ENCODE results near the gene VAMP1. TPM values are rescaled to one million over a fixed set of nuclear protein-coding genes. Genes with fewer than 3 reads are reported as not detected.

Gene VAMP1
- polyA plus RNA-seq, 4 donors, result 1.6 to 5.8 (median 3.4) TPM

DNA sequence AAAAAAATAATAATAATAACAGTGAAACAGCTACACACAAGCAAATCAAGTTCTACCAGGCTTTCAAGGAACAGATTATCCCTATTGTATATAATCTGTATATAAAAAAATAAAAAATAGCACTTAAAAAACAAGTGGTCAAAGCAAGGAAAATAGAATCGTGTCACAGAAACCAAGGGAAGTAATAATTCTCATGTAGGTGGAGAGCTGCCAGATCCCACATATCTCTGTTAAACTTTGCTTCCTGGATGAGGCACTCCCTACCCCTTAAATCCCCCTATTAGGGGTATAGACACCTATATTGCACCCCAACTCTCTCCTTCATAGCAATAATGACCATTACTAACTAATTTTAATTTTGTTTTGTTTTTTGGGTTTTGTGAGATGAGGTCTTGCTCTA is 30.1 kb downstream of the VAMP1 start:
- DNase-seq (no peak), FAIRE-seq (no peak)
- H3K9me3 ChIP-seq (ENCODE audit: control insufficient read depth in 2 of 2, insufficient read depth in 1 of 2, low read depth in 1 of 2, low read length in 1 of 2), result no peaks in the 10 kb centered on the region
- 28 to 44% (median 32%) methylated on average over 1 of the region's 1 CpG for WGBS, 3 donors
- peaks cover 0 to 28% (median 0%) of the 10 kb centered on the region in 3 donors for H3K36me3 ChIP-seq (ENCODE audit: control insufficient read depth in 3 of 3, insufficient read depth in 2 of 3, low read depth in 1 of 3, low read length in 3 of 3)
- no peaks in the 10 kb centered on the region for H3K27me3 ChIP-seq (ENCODE audit: control insufficient read depth in 3 of 3, insufficient read depth in 3 of 3, low read length in 3 of 3)
- H3K27ac ChIP-seq (ENCODE audit: low read depth in 1 of 3, low read length in 2 of 3), result no peak overlapping the region
- H3K4me3 ChIP-seq (ENCODE audit: low read depth in 1 of 3, low read length in 3 of 3), result no peak overlapping the region
- H3K4me1 ChIP-seq (ENCODE audit: control insufficient read depth in 3 of 3, insufficient read depth in 2 of 3, low read depth in 1 of 3, low read length in 2 of 3), result no peaks in the 10 kb centered on the region

DNA sequence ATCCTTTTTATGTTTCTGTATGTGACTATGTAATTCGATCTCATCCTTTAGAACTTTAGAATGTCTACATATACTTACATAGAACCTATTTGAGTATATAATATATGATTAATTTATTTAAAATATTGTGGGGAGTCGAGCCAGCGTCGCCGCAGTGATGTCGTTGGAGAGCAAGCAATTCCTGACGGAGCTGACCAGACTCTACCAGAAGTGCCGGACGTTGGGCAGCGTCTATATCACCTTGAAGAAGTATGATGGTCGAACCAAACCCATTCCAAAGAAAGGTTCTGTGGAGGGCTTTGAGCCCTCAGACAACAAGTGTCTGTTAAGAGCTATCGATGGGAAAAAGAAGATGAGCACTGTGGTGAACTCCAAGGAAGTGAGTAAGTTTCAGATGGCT is 32.1 kb downstream of the VAMP1 start:
- H3K36me3 ChIP-seq (ENCODE audit: control insufficient read depth in 3 of 3, insufficient read depth in 2 of 3, low read depth in 1 of 3, low read length in 3 of 3), result peaks cover 0 to 15% (median 0%) of the 10 kb centered on the region in 3 donors
- DNase-seq, result no peak
- no peak overlapping the region for H3K27ac ChIP-seq (ENCODE audit: low read depth in 1 of 3, low read length in 2 of 3)
- FAIRE-seq, result no peak
- 90 to 94% (median 91%) methylated on average over 12 of the region's 12 CpGs for WGBS, 3 donors
- no peaks in the 10 kb centered on the region for H3K27me3 ChIP-seq (ENCODE audit: control insufficient read depth in 3 of 3, insufficient read depth in 3 of 3, low read length in 3 of 3)
- H3K4me3 ChIP-seq (ENCODE audit: low read depth in 1 of 3, low read length in 3 of 3), result no peak overlapping the region
- no peaks in the 10 kb centered on the region for H3K4me1 ChIP-seq (ENCODE audit: control insufficient read depth in 3 of 3, insufficient read depth in 2 of 3, low read depth in 1 of 3, low read length in 2 of 3)
- no peaks in the 10 kb centered on the region for H3K9me3 ChIP-seq (ENCODE audit: control insufficient read depth in 2 of 2, insufficient read depth in 1 of 2, low read depth in 1 of 2, low read length in 1 of 2)

DNA sequence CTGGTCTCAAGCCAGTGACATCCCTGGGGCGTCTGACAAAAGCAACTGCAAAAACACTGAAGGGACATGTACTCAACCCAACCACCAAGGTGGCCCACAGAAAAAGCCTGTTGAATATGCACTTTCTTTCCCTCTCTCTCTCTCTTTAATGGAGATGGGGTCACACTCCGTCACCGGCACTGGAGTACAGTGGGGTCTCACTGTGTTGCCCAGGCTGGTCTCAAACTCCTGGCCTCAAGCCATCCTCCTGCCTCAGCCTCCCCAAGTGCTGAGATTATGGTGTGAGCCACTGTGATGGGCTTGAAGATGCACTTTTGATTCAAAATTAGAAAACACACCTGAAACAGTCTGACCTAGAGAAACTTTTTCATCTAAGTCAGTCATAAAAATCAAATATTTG is 32.9 kb downstream of the VAMP1 start:
- Histone ChIP-seq H3K36me3 (ENCODE audit: control insufficient read depth in 3 of 3, insufficient read depth in 2 of 3, low read depth in 1 of 3, low read length in 3 of 3) (peaks cover 0 to 9% (median 0%) of the 10 kb centered on the region in 3 donors), H3K4me1 (ENCODE audit: control insufficient read depth in 3 of 3, insufficient read depth in 2 of 3, low read depth in 1 of 3, low read length in 2 of 3) (no peaks in the 10 kb centered on the region), H3K27me3 (ENCODE audit: control insufficient read depth in 3 of 3, insufficient read depth in 3 of 3, low read length in 3 of 3) (no peaks in the 10 kb centered on the region), H3K9me3 (ENCODE audit: control insufficient read depth in 2 of 2, insufficient read depth in 1 of 2, low read depth in 1 of 2, low read length in 1 of 2) (no peaks in the 10 kb centered on the region), H3K27ac (ENCODE audit: low read depth in 1 of 3, low read length in 2 of 3) (no peak overlapping the region), H3K4me3 (ENCODE audit: low read depth in 1 of 3, low read length in 3 of 3) (no peak overlapping the region)
- 90 to 96% (median 91%) methylated on average over 3 of the region's 3 CpGs for WGBS, 3 donors
- DNase-seq (no peak), FAIRE-seq (no peak)

DNA sequence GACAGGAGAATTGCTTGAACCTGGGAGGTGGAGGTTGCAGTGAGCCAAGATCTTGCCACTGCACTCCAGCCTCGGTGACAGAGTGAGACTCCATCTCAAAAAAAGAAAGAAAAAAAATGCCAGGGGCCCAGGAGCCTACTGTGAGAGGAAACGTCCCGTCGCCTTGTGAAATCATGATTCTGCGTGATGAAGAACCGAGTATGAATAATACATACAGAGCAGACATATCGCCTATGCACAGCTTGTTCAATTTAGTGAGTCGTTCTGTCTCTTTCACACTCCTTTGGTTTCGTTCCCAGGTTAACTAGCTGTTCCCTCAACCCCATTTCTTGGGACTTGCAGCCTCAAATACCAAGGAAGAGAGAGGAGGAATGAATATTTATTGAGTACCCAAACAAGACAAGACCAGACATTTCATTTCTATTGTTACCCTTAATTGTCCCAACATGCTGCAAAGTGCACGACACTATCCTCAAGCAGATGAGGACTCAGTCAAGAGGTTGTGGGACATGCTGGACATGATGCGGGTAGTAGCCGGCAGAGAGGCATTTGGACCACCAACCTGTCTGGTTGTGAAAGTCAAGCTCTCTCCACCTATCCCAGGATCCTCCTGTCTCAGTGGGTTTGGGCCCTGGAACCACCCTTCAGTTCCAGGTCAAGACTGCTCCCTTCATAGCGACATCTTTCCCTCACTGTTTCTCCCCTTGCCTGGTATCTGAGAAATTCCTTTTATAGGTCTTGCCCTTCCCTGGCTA is 34.3 kb downstream of the VAMP1 start:
- H3K27ac ChIP-seq (ENCODE audit: low read depth in 1 of 3, low read length in 2 of 3), result no peak overlapping the region
- 87 to 91% (median 89%) methylated on average over 13 of the region's 13 CpGs for WGBS, 3 donors

DNA sequence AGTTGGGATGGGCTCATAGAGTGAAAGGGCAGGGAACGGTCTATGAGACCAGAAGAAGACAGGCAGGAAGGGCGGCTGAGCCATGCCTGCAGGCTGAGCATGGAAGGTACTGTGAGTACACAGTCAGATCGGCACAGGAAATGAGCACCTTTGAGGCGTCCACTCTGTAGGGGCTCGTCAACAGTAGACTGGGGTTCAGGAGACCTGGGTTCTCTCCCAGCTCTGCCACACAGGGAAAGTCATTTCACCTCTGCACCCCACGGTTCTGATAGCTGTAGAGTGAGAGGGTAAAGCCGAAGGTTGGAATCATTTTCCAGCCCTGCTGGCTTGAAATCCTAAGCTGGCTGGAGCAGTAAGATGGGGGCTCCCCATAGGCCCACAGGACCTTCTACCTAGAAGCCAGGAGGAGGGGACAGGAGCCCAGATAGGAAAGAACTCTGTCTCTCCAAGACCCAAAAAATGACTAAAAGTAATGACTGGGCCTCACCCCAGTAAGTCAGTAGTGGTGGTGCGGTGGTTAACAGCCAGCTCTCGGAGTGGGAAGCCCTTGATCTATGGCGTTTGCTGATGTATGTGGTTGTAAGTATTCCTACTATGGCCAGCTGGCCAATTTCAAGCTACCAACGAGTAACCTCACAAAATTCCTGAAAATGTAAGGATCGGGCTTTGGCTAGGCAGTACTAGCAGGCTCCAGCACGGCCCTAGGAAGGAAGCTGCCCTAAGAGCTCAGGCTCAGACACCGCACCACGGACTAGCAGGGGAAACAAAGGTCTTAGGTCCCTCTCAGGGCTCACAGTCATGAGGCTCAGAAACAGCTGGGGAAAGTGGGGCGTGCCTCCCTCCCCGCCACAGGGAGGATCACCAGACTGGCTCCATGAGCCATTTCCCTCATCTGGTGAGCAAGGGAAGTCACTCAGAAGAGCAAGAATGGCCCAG is 36.0 kb downstream of the VAMP1 start:
- Histone ChIP-seq H3K4me1 (ENCODE audit: control insufficient read depth in 3 of 3, insufficient read depth in 2 of 3, low read depth in 1 of 3, low read length in 2 of 3) (no peaks in the 10 kb centered on the region), H3K4me3 (ENCODE audit: low read depth in 1 of 3, low read length in 3 of 3) (no peak overlapping the region), H3K27ac (ENCODE audit: low read depth in 1 of 3, low read length in 2 of 3) (no peak overlapping the region), H3K9me3 (ENCODE audit: control insufficient read depth in 2 of 2, insufficient read depth in 1 of 2, low read depth in 1 of 2, low read length in 1 of 2) (no peaks in the 10 kb centered on the region), H3K36me3 (ENCODE audit: control insufficient read depth in 3 of 3, insufficient read depth in 2 of 3, low read depth in 1 of 3, low read length in 3 of 3) (peaks cover 0 to 3% (median 0%) of the 10 kb centered on the region in 3 donors), H3K27me3 (ENCODE audit: control insufficient read depth in 3 of 3, insufficient read depth in 3 of 3, low read length in 3 of 3) (no peaks in the 10 kb centered on the region)
- no peak for FAIRE-seq
- 77 to 83% (median 82%) methylated on average over 16 to 17 of the region's 17 CpGs for WGBS, 3 donors
- no peak for DNase-seq

More for the DNA sequence above, 34.3 kb downstream of the VAMP1 start:
- Histone ChIP-seq H3K9me3 (ENCODE audit: control insufficient read depth in 2 of 2, insufficient read depth in 1 of 2, low read depth in 1 of 2, low read length in 1 of 2) (no peaks in the 10 kb centered on the region), H3K4me3 (ENCODE audit: low read depth in 1 of 3, low read length in 3 of 3) (no peak overlapping the region), H3K27me3 (ENCODE audit: control insufficient read depth in 3 of 3, insufficient read depth in 3 of 3, low read length in 3 of 3) (no peaks in the 10 kb centered on the region), H3K36me3 (ENCODE audit: control insufficient read depth in 3 of 3, insufficient read depth in 2 of 3, low read depth in 1 of 3, low read length in 3 of 3) (peaks cover 0 to 6% (median 0%) of the 10 kb centered on the region in 3 donors), H3K4me1 (ENCODE audit: control insufficient read depth in 3 of 3, insufficient read depth in 2 of 3, low read depth in 1 of 3, low read length in 2 of 3) (no peaks in the 10 kb centered on the region)
- DNase-seq, result no peak
- FAIRE-seq, result no peak

DNA sequence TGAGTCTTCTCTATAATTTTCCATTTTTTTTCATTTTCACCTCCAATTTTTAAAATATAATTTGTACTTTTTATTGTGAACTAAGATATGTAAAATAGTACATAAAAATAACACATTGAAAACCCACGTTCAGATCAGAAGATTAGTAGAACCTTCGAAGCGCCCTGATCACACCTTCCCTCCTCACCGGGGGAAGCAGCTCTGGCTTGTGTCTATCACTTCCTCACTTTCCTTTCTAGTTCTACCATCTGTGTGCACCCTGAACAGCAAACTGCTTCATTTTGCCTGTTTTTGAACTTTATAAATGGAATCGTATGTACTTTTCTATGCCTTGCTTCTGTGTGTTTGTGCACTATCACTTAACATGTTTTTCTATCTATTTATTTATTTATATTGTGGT is 37.5 kb downstream of the VAMP1 start:
- no peak overlapping the region for H3K4me3 ChIP-seq (ENCODE audit: low read depth in 1 of 3, low read length in 3 of 3)
- H3K4me1 ChIP-seq (ENCODE audit: control insufficient read depth in 3 of 3, insufficient read depth in 2 of 3, low read depth in 1 of 3, low read length in 2 of 3), result no peaks in the 10 kb centered on the region
- H3K27ac ChIP-seq (ENCODE audit: low read depth in 1 of 3, low read length in 2 of 3), result peak overlapping the region in 1 of 3 donors; percentile 11
- no peaks in the 10 kb centered on the region for H3K27me3 ChIP-seq (ENCODE audit: control insufficient read depth in 3 of 3, insufficient read depth in 3 of 3, low read length in 3 of 3)
- no peak for FAIRE-seq
- H3K9me3 ChIP-seq (ENCODE audit: control insufficient read depth in 2 of 2, insufficient read depth in 1 of 2, low read depth in 1 of 2, low read length in 1 of 2), result no peaks in the 10 kb centered on the region
- no peak for DNase-seq
- 77 to 88% (median 80%) methylated on average over 5 of the region's 5 CpGs for WGBS, 3 donors
- no peaks in the 10 kb centered on the region for H3K36me3 ChIP-seq (ENCODE audit: control insufficient read depth in 3 of 3, insufficient read depth in 2 of 3, low read depth in 1 of 3, low read length in 3 of 3)

DNA sequence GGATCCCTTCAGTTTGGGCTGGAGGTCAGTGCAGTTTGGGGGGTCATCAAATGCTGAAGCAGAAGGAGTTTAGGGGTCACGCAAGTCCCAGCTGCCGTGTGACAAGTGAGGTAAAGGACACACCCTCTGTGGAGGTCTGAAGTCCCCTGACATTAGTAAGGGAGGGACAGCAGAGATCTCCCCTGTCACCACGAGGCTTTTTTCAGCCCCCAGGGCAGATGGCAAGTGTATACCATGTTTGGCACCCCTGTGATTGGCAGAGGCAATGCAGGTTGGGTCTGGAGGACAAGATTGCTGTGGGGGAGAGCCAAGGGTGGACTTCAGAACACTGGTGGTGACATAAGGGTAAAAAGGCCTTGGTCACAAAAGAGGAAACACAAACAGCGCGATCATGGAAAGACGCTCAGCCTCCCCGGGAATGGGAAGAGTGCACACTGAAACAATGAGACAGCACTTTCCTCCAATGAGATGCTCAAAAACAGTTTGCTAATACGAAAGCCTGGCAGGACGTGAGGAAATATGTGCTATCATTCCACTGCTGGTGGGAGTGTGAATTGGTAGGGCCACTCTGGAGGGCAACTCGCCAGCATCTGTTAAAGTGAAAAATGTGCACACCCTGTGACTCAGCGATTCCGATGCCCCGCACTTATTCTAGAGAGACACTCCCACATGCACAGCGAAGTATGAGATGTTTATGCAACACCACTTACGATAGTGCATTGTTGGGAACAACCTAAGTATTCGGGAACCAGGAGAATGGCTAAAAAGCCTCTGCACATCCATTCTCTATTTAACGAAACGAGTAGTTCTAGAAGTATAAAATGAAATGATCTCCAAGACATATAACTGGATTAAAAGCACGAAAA is 40.1 kb downstream of the VAMP1 start:
- WGBS, 3 donors, result 32 to 40% (median 37%) methylated on average over 19 of the region's 19 CpGs
- peak overlapping the region in 1 of 3 donors; percentile 84 for H3K27ac ChIP-seq (ENCODE audit: low read depth in 1 of 3, low read length in 2 of 3)

DNA sequence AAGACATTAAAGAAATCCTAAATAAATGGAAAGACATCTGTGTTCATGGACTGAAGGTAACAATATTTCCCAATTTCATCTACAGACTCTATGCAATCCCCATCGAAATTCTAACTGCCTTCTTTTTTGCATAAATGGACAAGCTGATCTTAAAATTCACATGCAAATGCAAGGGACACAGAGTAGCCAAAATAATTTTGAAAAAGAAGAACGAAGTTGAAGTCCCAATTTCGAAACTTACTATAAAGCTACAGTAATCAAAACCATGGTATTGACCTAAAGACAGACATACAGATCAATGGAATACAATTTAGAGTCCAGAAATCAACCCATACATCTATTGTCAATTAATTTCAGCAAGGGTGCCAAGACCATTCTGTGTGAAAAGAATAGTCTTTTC is 42.2 kb downstream of the VAMP1 start:
- no peak overlapping the region for H3K4me3 ChIP-seq (ENCODE audit: low read depth in 1 of 3, low read length in 3 of 3)
- peaks cover 0 to 2% (median 0%) of the 10 kb centered on the region in 3 donors for H3K4me1 ChIP-seq (ENCODE audit: control insufficient read depth in 3 of 3, insufficient read depth in 2 of 3, low read depth in 1 of 3, low read length in 2 of 3)
- H3K9me3 ChIP-seq (ENCODE audit: control insufficient read depth in 2 of 2, insufficient read depth in 1 of 2, low read depth in 1 of 2, low read length in 1 of 2), result no peaks in the 10 kb centered on the region
- DNase-seq, result no peak
- no peaks in the 10 kb centered on the region for H3K27me3 ChIP-seq (ENCODE audit: control insufficient read depth in 3 of 3, insufficient read depth in 3 of 3, low read length in 3 of 3)
- no peak for FAIRE-seq
- H3K27ac ChIP-seq (ENCODE audit: low read depth in 1 of 3, low read length in 2 of 3), result no peak overlapping the region
- no peaks in the 10 kb centered on the region for H3K36me3 ChIP-seq (ENCODE audit: control insufficient read depth in 3 of 3, insufficient read depth in 2 of 3, low read depth in 1 of 3, low read length in 3 of 3)
- 85 to 89% (median 86%) methylated on average over 3 of the region's 3 CpGs for WGBS, 3 donors

More for the DNA sequence above, 40.1 kb downstream of the VAMP1 start:
- FAIRE-seq, result no peak
- H3K9me3 ChIP-seq (ENCODE audit: control insufficient read depth in 2 of 2, insufficient read depth in 1 of 2, low read depth in 1 of 2, low read length in 1 of 2), result no peaks in the 10 kb centered on the region
- H3K4me3 ChIP-seq (ENCODE audit: low read depth in 1 of 3, low read length in 3 of 3), result no peak overlapping the region
- no peaks in the 10 kb centered on the region for H3K4me1 ChIP-seq (ENCODE audit: control insufficient read depth in 3 of 3, insufficient read depth in 2 of 3, low read depth in 1 of 3, low read length in 2 of 3)
- peak; percentile 24 to 82 for DNase-seq
- H3K36me3 ChIP-seq (ENCODE audit: control insufficient read depth in 3 of 3, insufficient read depth in 2 of 3, low read depth in 1 of 3, low read length in 3 of 3), result no peaks in the 10 kb centered on the region
- H3K27me3 ChIP-seq (ENCODE audit: control insufficient read depth in 3 of 3, insufficient read depth in 3 of 3, low read length in 3 of 3), result no peaks in the 10 kb centered on the region

Data from small intestine (tissue), 7 donors.